D721Med (cell line): ENCODE results near the gene DMXL2.

ENCODE experiments used
- DNase-seq: peaks from one replicate; pipeline ENCODE4 v3.0.0; 2011; ENCODE audit warnings: low spot score; ENCODE audit not compliant: insufficient read length
- FAIRE-seq: peaks from 2 replicates; lab custom pipeline; 2011; peaks lifted over from hg19 to GRCh38; lab: Jason Lieb, UNC
- CTCF ChIP-seq: IDR thresholded peaks from 2 replicates; pipeline ENCODE4 v1.5.1; 2012; ENCODE audit warnings: mild to moderate bottlenecking, control low read depth; ENCODE audit not compliant: insufficient read depth; ENCODE audit errors: missing control alignments

The DMXL2 gene

GRCh38 chr15:51492528-51492927 lies 130.0 kb downstream of the DMXL2 start:
- FAIRE-seq = no peak
- DNase-seq = no peak
- TF ChIP-seq CTCF = no peak

DNA sequence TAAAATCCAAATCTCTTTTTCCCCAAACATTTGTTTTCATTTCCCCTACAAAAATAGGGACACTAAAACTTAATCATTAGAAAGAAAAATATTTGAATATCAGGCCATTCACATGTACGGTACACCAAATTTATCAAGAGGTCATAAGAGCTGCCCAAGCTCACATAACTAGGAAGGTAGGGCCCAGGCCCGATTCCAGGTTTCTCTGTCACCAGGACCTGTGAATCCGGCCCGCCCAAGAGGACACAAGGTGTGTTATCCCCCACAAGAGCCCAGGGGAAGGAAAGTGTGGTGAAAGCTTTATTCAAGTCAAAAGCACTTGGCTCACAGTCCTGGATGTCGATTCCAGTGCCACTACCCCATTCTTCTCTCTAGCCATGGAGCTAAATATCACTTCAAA lies 130.6 kb downstream of the DMXL2 start:
- TF ChIP-seq CTCF = no peak
- no peak for DNase-seq
- FAIRE-seq = no peak

DNA sequence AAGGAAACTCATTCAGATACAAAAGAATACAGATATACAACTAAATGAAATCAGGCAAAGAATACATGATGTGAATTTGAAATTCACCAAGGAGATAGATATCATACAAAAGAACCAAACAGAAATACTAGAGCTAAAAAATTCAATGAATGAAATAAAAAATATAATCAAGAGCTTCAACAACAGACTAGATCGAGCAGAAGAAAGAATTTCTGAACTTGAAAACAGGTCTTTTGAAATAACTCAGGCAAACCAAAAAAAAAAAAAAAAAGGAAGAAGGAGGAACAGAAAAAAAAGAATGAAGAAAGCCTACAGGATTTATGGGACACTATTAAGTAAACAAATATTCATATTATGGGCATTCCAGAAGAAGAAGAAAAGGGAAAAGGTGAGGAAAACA lies 137.8 kb downstream of the DMXL2 start:
- no peak for TF ChIP-seq CTCF
- DNase-seq = no peak
- no peak for FAIRE-seq

DNA sequence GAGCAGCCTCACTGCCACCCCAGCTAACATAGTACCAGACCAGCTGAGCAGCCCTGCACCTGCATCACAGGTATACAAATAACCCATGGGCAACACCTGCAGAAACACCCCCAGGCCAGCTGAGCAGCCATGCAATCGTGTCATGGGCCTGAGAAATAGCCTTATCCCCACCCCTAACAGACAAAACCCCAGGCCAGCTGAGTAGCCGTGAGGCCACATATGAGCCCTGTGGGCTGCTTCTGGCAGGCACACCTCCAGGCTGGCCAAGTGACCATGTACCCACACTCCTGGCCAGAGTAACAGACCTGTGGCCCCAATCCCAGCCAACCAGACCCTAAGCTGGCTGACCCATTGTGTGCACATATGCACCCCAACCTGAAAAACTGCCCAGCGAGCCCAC lies 138.6 kb downstream of the DMXL2 start:
- TF ChIP-seq CTCF = no peak
- DNase-seq (no peak), FAIRE-seq (no peak)

GRCh38 chr15:51483520-51483919 lies 139.1 kb downstream of the DMXL2 start:
- FAIRE-seq (no peak), DNase-seq (no peak)
- no peak for TF ChIP-seq CTCF

DNA sequence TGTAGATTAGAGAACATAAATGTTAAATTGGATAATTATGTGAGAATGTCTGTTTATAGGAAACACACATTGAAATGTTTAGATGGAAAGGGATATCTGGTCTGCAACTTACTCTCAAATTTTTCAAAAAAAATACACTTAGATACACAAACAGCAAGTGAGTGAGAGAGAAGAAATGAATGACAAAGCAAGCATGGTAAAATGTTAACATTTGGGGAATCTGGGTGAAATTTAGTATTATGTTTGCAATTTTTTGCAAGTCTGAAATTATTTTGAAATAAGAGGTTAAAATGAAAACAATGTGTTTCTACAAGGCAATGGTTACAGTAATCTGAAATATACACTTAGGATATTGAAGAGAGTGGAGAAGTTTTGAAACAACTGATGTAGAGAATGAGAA lies 146.8 kb downstream of the DMXL2 start:
- no peak for TF ChIP-seq CTCF
- FAIRE-seq = no peak

GRCh38 chr15:51470512-51470911 lies 152.1 kb downstream of the DMXL2 start:
- FAIRE-seq (no peak), DNase-seq (no peak)
- TF ChIP-seq CTCF = no peak

More for the DNA sequence above, 146.8 kb downstream of the DMXL2 start:
- no peak for DNase-seq
